HG02571 (cell line): Measurements from ENCODE around the gene PDE4D.

Experiments used
- ATAC-seq: cut with Tn5 transposase; IDR thresholded peaks from one replicate; pipeline ENCODE4 v1.9.1; 2021; ENCODE audit warnings: mild to moderate bottlenecking, moderate library complexity; ENCODE audit not compliant: unreplicated experiment

The PDE4D gene

GRCh38 chr5:58933891-58934628, 959.5 kb downstream of the PDE4D start:
- ATAC-seq, result no peak

DNA sequence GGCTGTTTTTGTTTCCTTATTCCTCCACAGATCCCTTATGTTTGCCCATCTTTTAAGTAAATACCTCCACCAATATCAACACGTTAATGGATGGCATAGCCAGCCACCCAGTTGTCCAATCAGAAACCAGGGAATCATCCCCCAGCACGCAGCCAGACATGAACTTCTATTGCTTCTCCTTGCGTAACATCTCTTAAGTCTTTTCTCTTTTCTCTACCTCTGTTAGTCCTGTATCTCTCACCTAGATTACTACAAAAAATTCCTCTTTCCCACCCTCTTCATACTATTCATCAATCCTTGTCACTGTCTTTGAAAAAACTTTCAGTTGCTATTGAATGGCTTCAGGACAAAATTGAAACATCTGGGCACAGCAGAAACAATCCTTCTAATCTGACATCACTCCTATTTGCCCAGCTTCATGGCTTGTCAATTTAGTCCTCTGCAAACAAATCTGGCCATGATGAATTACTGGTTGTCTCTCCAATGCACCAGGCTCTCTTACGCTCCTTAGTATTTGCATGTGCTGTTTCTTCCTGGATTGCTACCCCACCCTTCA, 961.4 kb downstream of the PDE4D start:
- ATAC-seq, result no peak

- ATAC-seq, result no peak
These were observed 963.0 kb downstream of the PDE4D start for GRCh38 chr5:58930520-58930919.

DNA sequence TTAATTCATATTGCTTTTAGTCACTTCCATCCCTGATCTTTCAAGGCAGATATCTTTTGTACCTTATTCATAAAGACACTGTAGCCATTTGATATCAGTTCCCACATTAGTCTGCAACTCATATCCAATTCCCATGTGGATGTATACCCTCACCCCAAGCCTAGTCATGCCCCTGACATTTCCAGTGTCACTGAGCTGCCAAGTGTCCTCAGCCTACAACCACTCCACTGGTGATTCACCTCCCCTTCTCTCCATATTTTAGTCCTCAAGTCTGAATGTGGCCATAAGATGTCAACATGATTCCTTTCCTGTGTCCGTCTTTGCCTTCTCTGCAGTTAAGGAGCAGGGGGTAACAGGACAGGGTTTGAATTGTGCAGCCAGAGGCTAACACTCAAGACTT, 963.8 kb downstream of the PDE4D start:
- ATAC-seq, result no peak

DNA sequence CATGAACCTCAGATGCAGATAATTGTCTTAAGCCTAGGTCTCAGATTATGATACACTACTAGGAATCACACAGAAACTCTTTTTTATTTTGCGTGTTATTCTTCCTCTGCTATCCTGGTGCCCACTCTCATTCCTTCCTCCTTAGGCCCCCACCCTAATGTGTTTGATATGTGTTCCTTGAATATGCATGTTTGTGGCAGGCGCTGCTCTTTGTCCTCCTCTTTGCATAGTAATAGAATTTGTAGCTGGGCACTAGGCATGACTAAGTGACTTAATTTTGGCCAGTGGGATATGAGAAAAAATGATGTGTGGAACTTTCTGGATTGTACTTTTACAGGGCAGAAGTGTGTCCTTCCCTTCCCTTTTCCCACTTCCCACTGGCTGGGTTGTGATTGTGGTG, 965.6 kb downstream of the PDE4D start:
- ATAC-seq, result no peak

DNA sequence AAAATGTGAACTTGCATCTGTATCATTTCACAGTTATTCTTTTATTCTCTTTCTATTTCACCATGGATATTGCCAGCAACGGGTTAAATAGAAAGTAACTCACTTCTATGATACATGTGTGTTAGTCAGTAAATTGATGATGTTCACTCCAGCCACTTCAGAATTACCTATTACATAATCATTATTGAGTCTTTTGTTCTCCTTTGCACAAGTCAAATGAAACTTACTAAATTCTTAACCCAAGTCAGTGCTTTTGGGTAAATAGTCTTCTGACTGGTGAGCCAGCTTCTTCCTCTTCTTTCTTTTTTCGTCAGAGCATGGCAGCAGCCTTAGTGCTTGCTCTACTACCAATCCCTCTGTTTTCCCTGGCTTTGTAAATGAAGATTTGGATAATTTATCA, 966.3 kb downstream of the PDE4D start:
- ATAC-seq, result no peak

DNA sequence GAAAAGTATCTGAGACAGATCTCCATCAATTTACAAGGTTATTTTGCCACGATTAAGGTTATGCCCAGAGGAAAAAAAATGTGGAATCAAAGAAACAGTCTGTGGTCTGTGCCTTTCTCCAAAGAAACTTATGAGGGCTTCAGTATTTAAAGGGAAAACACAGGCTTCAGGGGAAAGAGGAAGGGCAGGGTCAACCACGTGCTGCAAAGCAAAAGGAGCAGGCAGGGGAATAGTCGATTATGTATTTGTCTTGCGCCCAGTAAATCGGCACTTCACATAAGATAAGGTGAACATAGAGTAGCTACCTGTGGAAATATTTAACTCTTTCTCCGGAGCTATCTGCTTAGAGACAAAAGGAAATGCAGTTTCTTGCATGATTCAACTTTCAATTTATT, 967.0 kb downstream of the PDE4D start:
- no peak for ATAC-seq

- ATAC-seq, result no peak
These were observed 967.6 kb downstream of the PDE4D start for GRCh38 chr5:58925627-58926540.

DNA sequence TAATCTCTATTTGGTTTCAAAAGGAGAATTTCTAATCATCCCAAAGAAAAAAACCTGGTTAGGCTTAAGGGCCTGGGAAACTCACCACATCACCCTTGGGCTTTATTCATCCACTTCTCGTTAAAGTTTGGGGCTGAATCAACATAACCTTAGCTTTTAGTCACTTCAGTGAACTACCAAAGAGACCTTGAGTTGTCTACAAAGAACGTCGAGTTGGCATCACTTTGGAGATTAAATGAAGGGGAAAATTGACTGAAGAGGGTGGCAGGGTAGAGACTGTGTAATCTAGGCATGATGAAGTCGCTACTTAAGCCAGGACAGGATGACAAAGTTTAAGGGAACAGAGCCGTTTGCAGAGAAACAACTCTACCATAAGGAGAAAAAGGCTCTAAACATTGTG, 969.2 kb downstream of the PDE4D start:
- ATAC-seq, result no peak

GRCh38 chr5:58923355-58923754, 970.2 kb downstream of the PDE4D start:
- no peak for ATAC-seq

GRCh38 chr5:58922461-58923171, 970.9 kb downstream of the PDE4D start:
- no peak for ATAC-seq

DNA sequence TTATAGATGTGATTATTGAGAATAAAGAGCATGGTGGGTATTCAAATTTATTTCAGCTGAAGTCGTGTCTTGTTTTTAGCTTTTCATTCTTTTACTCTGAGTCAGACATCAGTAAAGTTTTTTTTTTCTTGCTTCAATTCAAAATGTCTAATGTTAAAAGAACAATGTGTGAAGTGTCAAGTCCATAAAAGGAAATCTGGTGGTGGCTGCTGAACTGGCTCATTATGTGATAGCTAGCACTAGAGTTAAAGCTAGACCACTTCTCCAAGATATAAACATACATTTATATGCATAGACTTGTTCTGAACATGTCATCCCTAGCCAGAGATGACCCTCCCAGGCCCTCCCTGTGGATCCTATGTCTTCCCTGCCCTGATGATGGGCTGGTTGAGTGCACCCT, 972.4 kb downstream of the PDE4D start:
- ATAC-seq, result no peak

DNA sequence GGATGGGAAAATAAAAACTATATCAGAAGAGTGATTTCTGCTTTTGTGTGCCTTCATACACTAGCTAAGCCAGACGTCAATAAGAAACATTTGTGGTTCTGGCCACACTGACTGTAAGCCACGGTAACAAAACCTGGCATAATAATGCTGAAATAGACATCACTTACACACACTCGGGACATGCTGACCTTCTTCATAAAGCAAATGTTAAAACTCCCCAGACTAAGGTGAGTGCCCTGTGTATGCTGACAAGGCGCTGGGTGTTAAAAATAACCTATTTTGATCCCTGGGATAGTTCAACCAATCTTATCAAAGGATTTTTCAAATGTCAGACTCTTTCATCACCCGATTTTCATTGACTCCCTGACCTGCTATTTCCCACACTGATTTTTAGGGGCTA, 973.7 kb downstream of the PDE4D start:
- ATAC-seq, result no peak
